ENCODE data around the gene STARD5. TPM values are rescaled to one million over a fixed set of nuclear protein-coding genes. Genes with fewer than 3 reads are reported as not detected.
A peak's percentile ranks its signal among the peaks of the same experiment; 100 is the strongest.
"Not testable (repeated sequence)": the region's sequence is repeated elsewhere in the genome, so short reads cannot be mapped to it uniquely, and the experiment has no call there.

STARD5 gene, protein sequence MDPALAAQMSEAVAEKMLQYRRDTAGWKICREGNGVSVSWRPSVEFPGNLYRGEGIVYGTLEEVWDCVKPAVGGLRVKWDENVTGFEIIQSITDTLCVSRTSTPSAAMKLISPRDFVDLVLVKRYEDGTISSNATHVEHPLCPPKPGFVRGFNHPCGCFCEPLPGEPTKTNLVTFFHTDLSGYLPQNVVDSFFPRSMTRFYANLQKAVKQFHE
- total RNA-seq, result 0.52 and 3.0 TPM in 2 replicates

DNA sequence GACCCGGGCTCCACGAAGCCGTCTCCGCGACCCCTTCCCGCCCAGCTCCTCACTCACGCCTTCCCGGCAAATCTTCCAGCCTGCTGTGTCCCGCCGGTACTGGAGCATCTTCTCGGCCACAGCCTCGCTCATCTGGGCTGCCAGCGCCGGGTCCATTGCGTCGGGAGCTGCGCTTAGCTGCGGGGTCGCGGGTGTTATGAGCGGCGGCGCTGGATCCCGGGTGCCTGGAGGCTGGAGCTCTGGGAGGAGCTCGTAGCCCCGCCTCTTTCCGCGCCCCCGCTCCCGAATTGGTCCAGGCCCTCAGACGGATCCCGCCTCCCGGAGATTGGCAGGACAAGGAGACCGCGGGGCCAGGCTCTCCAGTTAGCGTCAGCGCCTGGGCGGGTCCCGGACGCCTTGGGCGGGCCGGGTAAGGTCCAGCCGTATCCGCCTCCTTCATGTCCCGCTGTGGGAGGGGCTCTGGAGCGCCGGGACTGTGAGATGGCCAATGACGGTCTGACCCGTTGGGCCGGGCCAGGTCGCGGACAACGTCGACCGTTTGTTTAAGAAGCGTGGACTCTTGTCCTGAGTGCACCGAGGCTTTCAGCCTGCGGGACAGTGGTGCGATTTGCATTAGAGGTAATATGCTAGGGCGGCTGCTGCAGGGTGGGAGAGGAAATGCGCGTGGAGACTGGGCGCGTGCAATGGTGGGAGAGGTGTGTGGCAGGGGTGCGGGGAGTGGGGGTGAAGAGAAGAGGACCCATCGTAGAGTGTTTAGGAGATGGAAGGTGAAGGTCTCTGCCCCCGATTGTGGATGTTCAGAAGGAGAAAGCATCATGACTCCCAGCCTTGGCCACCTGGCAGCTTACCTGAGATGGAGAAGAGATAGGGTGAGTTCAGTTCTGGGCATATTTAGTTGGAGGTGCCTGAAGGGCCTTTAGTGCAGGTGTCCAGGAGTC lies at the start of gene STARD5:
TSS of gene STARD5 (minus strand) at position 198 of the 938 bp plus-strand sequence. CDS start at position 156, 42 bp downstream.
- peak; percentile 89 for DNase-seq (ENCODE audit: low read depth)

DNA sequence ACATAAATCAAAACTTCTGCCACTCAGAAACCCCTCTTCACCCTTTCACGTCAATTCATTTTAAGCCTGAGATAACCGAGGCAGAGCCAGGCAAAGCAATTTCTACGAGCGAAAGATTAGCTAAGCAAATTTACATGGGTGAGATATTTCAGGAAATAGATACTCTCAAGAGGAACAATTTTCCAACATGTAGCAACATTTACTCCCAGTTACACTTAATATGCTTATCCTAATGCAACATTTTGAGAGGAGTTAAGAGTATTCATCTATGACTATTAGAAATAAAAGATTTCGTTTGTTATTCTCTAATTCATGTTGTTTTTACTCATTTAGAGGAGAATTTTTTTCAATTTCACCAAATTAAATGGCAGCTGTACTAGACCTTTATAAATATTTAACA lies 49.2 kb upstream of the STARD5 start:
- no peak for DNase-seq (ENCODE audit: low read depth)

DNA sequence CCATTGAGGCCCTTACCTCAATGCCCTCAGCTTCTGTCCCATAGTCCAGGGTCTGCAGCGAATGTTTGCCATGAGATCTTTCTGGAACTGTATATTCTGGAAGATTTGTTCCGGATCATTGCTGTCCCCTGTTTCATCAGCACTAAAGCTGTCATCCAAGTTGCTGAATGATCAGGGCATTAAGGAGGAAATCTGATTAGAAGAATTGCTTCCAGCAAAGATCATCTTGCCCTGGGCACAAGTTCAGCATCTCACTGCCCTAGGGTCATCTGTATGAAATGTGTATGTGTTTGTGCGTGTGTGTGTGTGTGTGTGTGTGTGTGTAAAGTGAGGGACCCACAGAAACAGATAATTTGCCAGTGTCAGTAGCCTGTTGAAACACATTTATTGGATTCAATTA lies 48.6 kb upstream of the STARD5 start:
- DNase-seq (ENCODE audit: low read depth), result no peak

DNA sequence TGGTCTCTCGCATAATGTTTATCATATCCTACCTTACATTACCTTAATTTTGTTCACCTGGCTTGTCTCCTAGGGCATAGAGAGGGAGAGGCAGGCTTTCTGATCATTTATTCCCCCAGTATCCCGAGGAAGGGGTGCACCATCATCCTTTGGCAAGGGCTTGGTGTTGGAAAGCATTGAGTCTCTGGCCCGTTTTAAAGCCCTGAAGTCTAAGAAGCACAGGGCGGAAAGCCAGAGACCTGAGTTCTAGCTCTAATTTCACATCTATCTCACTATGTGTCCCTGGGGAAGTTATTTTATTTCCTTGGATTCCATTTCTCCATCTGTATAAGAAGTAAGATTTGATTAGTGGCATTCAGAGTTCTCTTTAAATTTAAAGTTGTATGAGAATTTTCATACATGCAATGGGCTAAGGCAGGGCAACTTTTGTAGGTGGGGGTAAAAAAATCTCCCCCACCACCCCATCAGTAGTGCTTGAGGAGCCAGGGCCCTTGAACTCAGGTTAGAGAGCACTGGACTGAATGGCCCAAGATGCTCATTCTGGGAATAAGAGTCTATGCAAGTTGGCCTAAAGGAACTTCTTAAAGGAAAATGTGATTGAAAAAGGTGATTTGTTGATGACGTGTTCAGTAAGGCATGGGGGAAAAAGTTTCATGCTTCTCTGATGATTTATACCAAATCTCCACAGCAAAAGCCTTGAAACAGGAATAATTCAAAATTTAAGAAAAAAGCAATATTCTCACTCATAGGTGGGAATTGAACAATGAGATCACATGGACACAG lies 40.0 kb upstream of the STARD5 start:
- no peak for DNase-seq (ENCODE audit: low read depth)

DNA sequence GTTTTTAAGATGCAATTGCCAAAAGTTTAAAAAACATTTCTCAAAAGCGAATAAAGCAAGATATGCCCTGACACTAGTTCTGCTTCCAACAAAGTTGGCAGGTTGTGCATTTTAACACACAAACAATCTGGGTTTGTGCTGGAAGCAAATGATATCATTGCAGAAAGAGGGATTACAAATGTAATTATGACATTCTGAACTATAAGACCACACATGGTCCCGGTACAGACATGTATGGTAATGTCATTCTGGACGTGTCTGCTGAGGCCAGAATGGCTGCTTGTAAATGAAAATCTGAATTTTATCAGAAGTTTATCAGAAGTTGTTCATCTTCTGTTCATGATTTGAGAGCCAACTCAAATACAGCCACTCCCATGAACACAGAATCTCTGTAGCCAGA lies 39.3 kb upstream of the STARD5 start:
- no peak for DNase-seq (ENCODE audit: low read depth)

DNA sequence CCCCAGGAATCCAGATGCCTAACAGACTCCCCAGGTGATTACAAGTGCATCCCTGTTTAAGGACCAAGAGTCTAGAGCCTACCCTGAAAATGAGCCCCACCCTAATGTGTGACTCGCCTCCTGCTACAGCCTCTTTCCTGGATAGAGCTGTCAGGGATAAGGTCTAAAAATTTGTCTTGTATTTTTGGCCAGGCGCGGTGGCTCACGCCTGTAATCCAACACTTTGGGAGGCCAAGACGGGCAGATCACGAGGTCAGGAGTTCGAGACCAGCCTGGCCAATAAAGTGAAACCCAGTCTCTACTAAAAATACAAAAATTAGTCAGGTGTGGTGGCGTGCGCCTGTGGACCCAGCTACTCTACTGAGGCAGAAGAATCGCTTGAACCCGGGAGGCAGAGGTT lies 38.8 kb upstream of the STARD5 start:
- no peak for DNase-seq (ENCODE audit: low read depth)

DNA sequence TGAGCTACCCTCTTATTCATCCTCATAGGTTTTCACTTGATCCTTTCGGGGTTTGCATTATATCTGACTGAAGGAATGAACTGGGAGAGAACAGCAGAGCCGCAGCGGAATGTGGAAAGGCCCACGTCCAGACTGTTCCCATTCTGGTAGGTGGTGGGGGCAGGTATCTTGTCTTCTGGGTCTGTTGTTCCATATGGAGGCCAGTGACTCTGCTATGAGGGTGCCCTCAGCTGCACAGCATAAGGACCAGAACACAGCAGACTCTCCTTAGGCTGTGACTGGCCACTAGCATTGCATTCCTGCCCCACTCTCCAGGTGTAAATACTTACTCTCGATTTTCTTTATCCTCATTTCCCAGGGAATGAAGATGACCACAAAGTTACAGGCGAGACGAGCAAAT lies 38.0 kb upstream of the STARD5 start:
- DNase-seq (ENCODE audit: low read depth), result no peak

DNA sequence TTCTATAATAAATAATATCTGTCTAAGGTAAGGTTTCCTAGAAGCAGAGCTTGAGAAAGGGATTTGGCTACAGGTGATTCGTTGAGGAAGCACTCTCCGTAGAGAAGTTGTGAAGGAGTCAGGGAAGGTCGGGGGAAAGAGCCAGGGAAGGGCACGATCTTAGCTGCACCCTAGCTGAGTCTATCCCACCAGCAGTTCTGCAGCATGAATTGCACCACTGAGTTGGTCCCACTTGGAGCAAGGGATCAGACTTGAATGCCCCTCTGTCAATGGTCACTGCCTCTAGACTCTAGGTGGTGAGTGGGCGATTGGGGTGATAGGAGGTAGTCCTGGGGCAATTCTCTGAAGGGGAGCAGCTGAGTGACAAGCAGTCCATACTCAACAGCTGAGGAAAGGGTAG lies 36.5 kb upstream of the STARD5 start:
- DNase-seq (ENCODE audit: low read depth), result no peak

DNA sequence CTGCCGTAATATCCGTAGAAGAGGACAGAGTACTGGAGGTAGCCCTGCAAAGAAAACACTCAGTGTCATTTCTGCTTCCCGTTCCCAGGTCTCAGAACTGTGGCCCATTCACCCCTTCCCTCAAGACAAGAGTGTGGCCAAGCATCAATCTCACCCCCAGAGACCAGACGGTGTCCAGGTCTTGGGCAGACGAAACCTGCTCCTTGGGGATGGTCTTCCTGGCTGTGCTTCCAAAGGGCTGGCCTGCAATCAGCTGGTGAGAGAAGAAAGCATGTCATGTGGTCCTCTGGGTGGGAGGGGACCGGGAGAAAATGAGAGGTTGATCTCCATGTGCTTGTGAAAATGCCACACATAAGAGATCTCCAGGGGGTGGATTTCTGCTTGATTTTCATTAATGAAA lies 34.3 kb upstream of the STARD5 start:
- no peak for DNase-seq (ENCODE audit: low read depth)

DNA sequence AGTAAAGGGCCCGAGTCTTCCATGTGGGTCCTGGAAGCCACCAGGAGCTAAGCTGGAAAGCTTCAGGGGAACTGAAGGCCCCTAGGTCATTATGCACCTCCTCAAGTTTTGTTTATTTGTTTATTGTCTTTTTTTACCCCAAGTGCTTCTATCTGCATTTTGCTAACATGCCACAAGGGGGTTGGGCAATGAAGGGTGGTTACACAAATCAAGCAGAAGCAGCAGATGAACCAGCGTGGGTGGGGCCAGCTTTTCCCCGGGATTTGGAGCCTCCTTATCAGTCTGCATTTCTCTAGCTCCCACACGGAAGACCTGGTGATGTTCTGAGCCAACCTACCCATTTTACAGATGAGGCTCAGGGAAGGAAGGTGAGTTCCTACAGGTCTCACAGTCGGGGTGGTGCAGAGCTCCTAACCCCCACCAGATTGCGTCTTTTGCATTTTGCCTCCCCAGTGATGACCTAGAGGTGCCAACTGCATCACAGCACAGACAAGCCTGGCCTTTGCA lies 33.3 kb upstream of the STARD5 start:
- DNase-seq (ENCODE audit: low read depth), result no peak

DNA sequence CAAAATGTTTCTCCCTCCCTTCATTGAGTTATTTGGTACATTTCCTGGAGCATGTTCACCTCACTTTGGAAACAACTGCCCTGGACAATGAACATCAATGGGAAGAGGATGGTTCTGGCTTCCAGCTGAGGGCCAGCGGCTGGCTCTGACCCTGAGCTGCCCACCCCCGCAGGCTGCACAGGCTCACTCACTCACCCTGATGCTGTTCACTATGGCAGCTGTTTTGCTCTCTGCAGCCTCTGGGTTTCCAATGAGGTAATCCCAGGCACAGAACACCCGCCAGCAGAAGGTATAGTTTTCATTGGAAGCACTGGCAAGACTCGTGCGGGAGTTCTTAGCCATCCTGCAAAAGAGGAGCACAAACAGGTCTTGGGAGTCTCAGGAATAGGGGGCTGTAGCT lies 32.3 kb upstream of the STARD5 start:
- no peak for DNase-seq (ENCODE audit: low read depth)

DNA sequence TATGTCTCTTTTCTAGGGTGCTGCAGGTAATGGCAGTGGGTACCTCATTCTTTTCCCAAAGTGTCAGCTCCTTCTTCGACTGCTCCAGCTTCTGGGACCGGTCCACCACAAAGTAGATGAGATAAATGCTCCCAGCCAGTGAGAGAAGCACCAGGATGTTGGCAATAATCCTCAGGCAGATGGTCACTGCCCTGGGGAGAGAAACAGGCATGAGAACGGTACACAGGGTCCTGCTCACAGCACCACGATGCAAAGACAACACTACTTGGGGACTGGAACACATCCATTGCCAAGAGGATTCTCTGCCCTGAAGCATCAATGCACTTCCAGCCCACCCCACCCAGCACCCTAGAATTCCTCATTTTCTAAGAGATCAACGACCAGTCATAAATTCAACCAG lies 27.7 kb upstream of the STARD5 start:
- DNase-seq (ENCODE audit: low read depth), result no peak

DNA sequence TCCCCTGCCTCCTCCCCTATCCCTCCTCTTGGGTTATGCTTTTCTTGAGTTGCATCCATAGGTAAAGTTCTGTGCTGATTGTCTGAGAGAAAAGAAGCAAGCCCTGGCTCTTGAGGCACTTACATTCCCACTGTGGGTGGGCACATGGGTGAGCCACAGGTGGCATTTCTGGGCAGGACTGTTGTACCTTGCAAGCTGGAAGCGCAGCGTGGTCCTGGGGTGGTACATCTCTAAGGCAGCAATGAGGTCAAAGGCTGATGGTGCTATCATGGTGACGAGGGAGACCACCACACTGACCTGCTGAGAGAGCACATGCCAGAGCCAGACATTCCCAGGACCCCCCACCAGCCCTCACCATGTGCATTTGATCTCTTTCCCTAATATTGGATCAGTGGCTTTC lies 25.3 kb upstream of the STARD5 start:
- DNase-seq (ENCODE audit: low read depth), result no peak

DNA sequence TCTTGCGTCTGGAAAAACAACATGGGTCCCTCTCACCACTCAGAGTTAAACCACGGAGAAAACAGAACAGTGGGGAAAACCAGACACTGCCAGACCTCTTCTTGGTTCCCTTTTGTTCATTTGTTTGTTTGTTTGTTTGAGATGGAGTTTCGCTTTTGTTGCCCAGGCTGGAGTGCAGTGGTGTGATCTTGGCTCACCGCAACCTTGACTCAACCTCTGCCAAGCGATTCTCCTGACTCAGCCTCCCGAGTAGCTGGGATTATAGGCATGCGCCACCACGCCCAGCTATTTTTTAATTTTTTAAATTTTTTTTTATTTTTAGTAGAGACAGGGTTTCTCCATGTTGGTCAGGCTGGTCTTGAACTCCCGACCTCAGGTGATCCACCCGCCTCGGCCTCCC lies 24.8 kb upstream of the STARD5 start:
- not testable (repeated sequence) for DNase-seq (ENCODE audit: low read depth)

DNA sequence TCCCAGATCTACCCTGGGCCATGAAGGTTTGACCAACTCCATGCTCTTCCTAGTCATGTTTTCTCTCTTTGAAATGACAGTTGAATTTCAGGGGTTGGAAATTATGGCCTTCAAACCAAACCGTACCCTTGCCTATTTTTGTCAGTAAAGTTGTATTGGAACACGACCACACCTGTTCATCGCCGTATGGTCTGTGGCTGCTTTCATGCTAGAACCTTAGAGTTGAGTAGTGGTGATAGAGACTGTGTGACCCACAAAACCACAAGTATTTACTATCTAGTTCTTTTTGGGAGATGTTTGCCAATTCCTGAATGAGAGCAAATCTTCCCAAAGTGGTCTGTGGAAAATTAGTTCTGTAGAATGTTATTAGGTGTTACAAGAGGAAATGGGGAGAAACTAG lies 24.0 kb upstream of the STARD5 start:
- no peak for DNase-seq (ENCODE audit: low read depth)

DNA sequence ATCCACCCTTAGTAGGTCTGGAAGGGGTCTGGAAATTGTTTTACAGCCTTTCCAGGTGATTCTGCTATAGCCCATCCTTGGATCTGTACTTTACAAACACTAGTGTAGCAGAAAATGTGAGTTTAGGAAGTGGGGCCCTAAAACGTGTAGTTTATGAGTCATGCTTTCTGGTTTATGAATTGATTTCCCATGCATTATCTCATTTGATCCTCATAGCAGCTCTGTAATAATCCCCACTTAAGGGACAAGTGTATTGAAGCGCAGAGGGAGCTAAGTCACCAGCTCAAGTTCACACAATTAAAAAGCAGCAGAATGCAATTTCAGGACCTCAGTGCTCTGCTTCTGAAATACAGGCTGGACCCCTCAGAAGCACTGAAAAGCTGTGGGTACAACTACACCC lies 22.7 kb upstream of the STARD5 start:
- no peak for DNase-seq (ENCODE audit: low read depth)

DNA sequence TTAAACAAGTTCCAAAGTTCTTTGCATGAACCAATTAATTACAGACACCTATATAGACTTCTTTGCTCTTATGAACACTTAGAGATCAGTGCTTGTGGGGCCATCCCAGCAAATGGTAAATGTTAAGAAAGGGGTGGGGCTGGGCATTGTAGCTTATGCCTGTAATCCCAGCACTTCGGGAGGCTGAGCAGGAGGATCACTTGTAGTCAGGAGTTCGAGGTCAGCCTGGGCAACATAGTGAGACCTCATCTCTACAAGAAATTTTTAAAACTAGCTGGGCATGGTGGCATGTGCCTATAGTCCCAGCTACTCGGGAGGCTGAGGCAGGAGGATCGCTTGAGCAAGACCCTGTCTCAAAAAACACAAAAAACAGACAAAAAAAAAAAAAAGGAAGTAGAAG lies 19.4 kb upstream of the STARD5 start:
- no peak for DNase-seq (ENCODE audit: low read depth)

DNA sequence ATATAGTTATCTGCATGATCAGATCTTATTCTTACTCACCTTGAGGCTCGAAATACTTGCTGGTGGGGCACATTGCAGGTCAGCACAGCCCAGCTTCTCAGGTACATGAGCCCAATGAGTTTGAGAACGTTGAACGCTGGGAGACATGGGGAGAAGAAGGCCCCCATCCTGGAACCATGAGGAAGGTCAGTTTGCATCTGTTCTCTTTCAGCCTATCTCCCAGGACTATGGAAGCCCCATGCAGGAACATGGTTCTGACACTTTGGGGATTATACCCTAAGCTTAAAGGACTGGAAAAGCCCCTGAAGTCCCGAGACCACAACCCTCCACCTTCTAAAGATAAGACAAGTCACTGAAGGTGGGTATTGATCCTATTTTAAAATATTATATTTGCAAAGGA lies 17.4 kb upstream of the STARD5 start:
- DNase-seq (ENCODE audit: low read depth), result no peak

DNA sequence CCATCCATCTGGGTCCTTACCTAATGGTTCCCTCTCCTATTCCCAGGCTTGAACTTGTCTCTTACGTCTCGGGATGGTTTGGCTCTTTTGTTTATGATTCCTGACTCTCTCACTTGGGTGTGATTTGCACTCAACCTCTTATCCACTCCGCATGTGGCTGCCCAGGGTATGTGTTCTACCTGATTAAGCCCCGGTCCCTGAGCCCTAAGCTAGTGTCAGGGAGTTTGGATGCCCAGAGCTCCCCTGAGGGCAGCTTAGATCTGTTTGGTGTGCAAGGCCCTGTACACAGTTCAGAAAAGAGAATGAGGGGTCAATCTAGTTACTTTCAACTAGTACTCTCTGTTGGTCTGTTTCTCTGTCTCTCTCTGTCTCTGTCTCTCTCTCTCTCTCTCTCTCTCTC lies 15.9 kb upstream of the STARD5 start:
- DNase-seq (ENCODE audit: low read depth), result no peak

DNA sequence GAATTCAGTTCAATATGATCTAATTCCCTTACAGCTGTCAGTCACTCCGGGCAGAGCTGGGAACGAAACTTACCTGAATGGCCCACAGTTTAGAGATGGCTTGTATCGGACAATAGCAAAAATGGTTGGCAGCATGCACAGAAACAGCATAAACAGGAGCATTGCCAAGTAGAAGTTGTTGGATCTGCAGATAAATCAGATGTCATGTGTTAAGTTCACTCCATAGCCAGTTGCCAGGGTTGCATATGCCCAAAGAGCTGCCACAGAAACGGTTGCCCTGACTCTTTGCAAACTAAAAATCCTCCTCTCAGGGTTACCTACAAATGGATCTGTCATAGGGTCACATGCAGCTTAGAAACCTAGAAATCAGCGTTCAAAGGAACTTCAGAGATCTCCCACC lies 15.4 kb upstream of the STARD5 start:
- DNase-seq (ENCODE audit: low read depth), result no peak

DNA sequence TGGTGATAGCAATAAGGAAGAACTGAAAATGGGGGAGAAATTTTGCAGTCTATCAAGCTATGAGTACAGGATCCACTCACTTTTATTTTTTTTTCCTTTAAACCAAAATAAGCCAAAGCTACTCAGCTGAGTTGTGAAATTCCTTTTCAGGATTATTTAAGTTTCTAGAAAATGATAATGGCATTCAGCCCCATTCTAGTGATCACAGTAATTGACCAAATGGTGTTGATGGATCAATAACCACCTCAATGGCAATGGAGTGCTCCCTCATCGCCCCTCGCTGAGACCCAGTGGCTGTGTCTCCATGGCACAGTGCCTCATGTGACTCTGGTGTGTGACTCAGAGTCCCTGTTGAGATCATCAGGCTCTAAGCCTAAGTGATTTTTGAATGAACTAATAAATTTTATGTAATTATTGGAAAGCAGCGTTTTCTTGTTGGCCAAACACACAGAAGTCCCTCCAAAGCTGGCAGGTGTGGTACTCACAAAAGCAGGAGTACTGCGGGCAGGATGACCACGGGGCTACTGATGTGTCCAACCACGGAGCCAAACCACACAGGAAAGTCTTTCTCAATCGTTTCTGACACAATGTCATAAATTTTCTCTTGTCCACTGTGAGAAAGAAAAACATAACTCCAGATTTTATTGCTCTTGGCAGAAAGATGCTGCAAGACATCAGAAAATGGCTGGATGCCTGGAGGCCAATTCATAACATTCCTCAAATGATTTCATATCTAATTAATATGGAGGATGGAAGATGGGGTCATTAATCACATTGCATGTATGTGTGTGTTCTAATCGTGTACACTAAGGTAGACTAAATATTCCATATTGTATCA lies 14.4 kb upstream of the STARD5 start:
- DNase-seq (ENCODE audit: low read depth), result peak; percentile 61
